Measurements from ENCODE around the gene SYTL3. TPM values are rescaled to one million over a fixed set of nuclear protein-coding genes. Genes with fewer than 3 reads are reported as not detected.

Gene SYTL3
- polyA plus RNA-seq, 1 donor (not counting 4 experiments of a cell fraction or from before 2014, with no cell fraction given) = 1.4 TPM

DNA sequence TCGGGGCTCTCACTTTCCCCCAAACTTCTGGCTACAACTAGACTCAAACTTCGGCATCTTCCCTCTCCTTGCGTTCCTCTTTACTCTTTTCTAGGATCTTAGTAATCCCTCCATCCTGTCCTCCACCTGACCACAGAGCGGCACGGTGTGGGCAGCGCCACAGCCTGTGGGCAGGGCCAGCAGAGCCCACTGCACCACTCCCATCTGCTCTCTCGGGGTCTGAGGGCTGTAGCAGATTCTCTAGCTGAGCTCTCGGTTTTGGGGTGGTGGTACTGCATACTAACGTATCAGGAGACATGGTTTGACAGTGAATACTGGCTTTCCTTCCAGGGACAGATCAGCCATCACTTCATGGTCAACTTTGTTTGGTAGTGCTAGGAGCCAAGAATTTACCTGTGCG is 111.9 kb downstream of the SYTL3 start:
- Histone ChIP-seq H3K4me3 (ENCODE audit: control insufficient read depth in 2 of 3, extremely low read depth in 1 of 3, insufficient read depth in 2 of 3, low read depth in 1 of 3, low read length in 3 of 3) (no peak overlapping the region), H3K4me1 (ENCODE audit: control insufficient read depth, extremely low read depth, insufficient read depth, low read length) (peaks cover 4% of the 10 kb centered on the region), H3K9me1 (ENCODE audit: control insufficient read depth, extremely low read depth, insufficient read depth, low read length) (no peaks in the 10 kb centered on the region), H3K9ac (ENCODE audit: control insufficient read depth, extremely low read depth, insufficient read depth, low read length) (no peak overlapping the region), H4K20me1 (ENCODE audit: control insufficient read depth, extremely low read depth, insufficient read depth, low read length) (no peaks in the 10 kb centered on the region), H3K36me3 (ENCODE audit: control insufficient read depth in 2 of 2, extremely low read depth in 1 of 2, insufficient read depth in 2 of 2, low read length in 2 of 2) (peaks cover 12 to 21% of the 10 kb centered on the region in 2 experiments), H3K4me2 (ENCODE audit: control insufficient read depth, extremely low read depth, insufficient read depth, low read depth, low read length) (no peak overlapping the region), H3K79me2 (ENCODE audit: control insufficient read depth, insufficient read depth, low read length) (no peaks in the 10 kb centered on the region), H3K9me3 (ENCODE audit: control insufficient read depth, low read depth, low read length) (no peaks in the 10 kb centered on the region), H3K27ac (ENCODE audit: control insufficient read depth, insufficient read depth, low read length) (no peak overlapping the region), H2AFZ (ENCODE audit: control insufficient read depth, low read length) (no peak overlapping the region), H3K27me3 (ENCODE audit: control insufficient read depth, extremely low read depth, insufficient read depth, low read length) (no peaks in the 10 kb centered on the region)
- DNase-seq (ENCODE audit: low read depth, low spot score) = no peak
- TF ChIP-seq EZH2 (IDR thresholded peaks at IDR 0.05; ENCODE audit: low read length) = no peak
- TF ChIP-seq, protein P1, sequence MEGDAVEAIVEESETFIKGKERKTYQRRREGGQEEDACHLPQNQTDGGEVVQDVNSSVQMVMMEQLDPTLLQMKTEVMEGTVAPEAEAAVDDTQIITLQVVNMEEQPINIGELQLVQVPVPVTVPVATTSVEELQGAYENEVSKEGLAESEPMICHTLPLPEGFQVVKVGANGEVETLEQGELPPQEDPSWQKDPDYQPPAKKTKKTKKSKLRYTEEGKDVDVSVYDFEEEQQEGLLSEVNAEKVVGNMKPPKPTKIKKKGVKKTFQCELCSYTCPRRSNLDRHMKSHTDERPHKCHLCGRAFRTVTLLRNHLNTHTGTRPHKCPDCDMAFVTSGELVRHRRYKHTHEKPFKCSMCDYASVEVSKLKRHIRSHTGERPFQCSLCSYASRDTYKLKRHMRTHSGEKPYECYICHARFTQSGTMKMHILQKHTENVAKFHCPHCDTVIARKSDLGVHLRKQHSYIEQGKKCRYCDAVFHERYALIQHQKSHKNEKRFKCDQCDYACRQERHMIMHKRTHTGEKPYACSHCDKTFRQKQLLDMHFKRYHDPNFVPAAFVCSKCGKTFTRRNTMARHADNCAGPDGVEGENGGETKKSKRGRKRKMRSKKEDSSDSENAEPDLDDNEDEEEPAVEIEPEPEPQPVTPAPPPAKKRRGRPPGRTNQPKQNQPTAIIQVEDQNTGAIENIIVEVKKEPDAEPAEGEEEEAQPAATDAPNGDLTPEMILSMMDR (optimal IDR thresholded peaks at IDR 0.05 in 1 of 3, IDR thresholded peaks at IDR 0.05 in 1 of 3, conservative IDR thresholded peaks at IDR 0.05 in 1 of 3; ENCODE audit: extremely low read depth in 1 of 3, insufficient read depth in 2 of 3, low read length in 3 of 3) = no peak
- dilution Hi-C loops (cut with MboI; ENCODE audit: extremely low pct_ligation_motif_present, low sequenced_read_pairs) = no loop called here
- no peak for FAIRE-seq

GRCh38 chr6:158762787-158763433 is 113.1 kb downstream of the SYTL3 start:
- dilution Hi-C loops (cut with MboI; ENCODE audit: extremely low pct_ligation_motif_present, low sequenced_read_pairs) = no loop called here
- Histone ChIP-seq H3K9me3 (ENCODE audit: control insufficient read depth, low read depth, low read length) (no peaks in the 10 kb centered on the region), H3K4me2 (ENCODE audit: control insufficient read depth, extremely low read depth, insufficient read depth, low read depth, low read length) (no peak overlapping the region), H3K4me1 (ENCODE audit: control insufficient read depth, extremely low read depth, insufficient read depth, low read length) (peaks cover 4% of the 10 kb centered on the region), H3K79me2 (ENCODE audit: control insufficient read depth, insufficient read depth, low read length) (no peaks in the 10 kb centered on the region), H4K20me1 (ENCODE audit: control insufficient read depth, extremely low read depth, insufficient read depth, low read length) (no peaks in the 10 kb centered on the region), H3K9me1 (ENCODE audit: control insufficient read depth, extremely low read depth, insufficient read depth, low read length) (no peaks in the 10 kb centered on the region), H3K9ac (ENCODE audit: control insufficient read depth, extremely low read depth, insufficient read depth, low read length) (no peak overlapping the region), H3K27ac (ENCODE audit: control insufficient read depth, insufficient read depth, low read length) (no peak overlapping the region), H3K36me3 (ENCODE audit: control insufficient read depth in 2 of 2, extremely low read depth in 1 of 2, insufficient read depth in 2 of 2, low read length in 2 of 2) (peaks cover 23 to 33% of the 10 kb centered on the region in 2 experiments), H3K4me3 (ENCODE audit: control insufficient read depth in 2 of 3, extremely low read depth in 1 of 3, insufficient read depth in 2 of 3, low read depth in 1 of 3, low read length in 3 of 3) (no peak overlapping the region), H2AFZ (ENCODE audit: control insufficient read depth, low read length) (no peak overlapping the region), H3K27me3 (ENCODE audit: control insufficient read depth, extremely low read depth, insufficient read depth, low read length) (no peaks in the 10 kb centered on the region)
- FAIRE-seq = no peak
- TF ChIP-seq, protein P1 (optimal IDR thresholded peaks at IDR 0.05 in 1 of 3, IDR thresholded peaks at IDR 0.05 in 1 of 3, conservative IDR thresholded peaks at IDR 0.05 in 1 of 3; ENCODE audit: extremely low read depth in 1 of 3, insufficient read depth in 2 of 3, low read length in 3 of 3) = no peak
- no peak for TF ChIP-seq EZH2 (IDR thresholded peaks at IDR 0.05; ENCODE audit: low read length)
- DNase-seq (ENCODE audit: low read depth, low spot score) = no peak

Data from keratinocyte (primary cell).